ENCODE data around the gene ZNF624.
"Not testable (repeated sequence)": the region's sequence is repeated elsewhere in the genome, so short reads cannot be mapped to it uniquely, and the experiment has no call there.

- TF ChIP-seq CTCF (IDR thresholded peaks at IDR 0.05 in 8 of 11, conservative IDR thresholded peaks at IDR 0.05 in 3 of 11); POLR2A (IDR thresholded peaks at IDR 0.05); POLR2AphosphoS5 (IDR thresholded peaks at IDR 0.05): not testable (repeated sequence)
These were observed 12.9 kb upstream of the ZNF624 start for GRCh38 chr17:16666553-16666906.

Data from spleen (tissue), 7 donors.